Natural killer cell treated with Interleukin-12 subunit alpha and Interleukin-12 subunit beta and Interleukin-15 and Interleukin-18, amount 100 ng/mL, for 72 hours (primary cell): ENCODE data around the gene CLEC4G. TPM values are rescaled to one million over a fixed set of nuclear protein-coding genes. Genes with fewer than 3 reads are reported as not detected.

Source experiments
- ATAC-seq, 2 donors: fragments of 150-1000 bp; cut with Tn5 transposase in 1 of 2; sonication (Bioruptor Pico), chemical (Tn5 transposase) in 1 of 2; 2 replicates each; pipeline ENCODE4 v1.10.0; 2021
- DNase-seq: peaks from one replicate; pipeline ENCODE4 v3.0.0; 2022; ENCODE audit warnings: low spot score
- H3K27ac Mint-ChIP-seq, 2 donors: 1 replicate in 1 of 2; 2 replicates in 1 of 2; pipeline ENCODE4 v1.8.0; 2022; ENCODE audit warnings: mixed read lengths in 2 of 2, mild to moderate bottlenecking in 1 of 2, moderate library complexity in 1 of 2
- H3K27me3 Mint-ChIP-seq, 2 donors: 1 replicate in 1 of 2; 2 replicates in 1 of 2; pipeline ENCODE4 v1.8.0; 2022; ENCODE audit warnings: mixed read lengths in 2 of 2
- H3K36me3 Mint-ChIP-seq: one replicate; pipeline ENCODE4 v1.8.0; 2022; ENCODE audit warnings: mixed read lengths
- H3K4me1 Mint-ChIP-seq, 2 donors: 1 replicate in 1 of 2; 2 replicates in 1 of 2; pipeline ENCODE4 v1.8.0; 2022; ENCODE audit warnings: low read depth in 2 of 2, mixed read lengths in 2 of 2, mild to moderate bottlenecking in 1 of 2
- H3K4me3 Mint-ChIP-seq: one replicate; pipeline ENCODE4 v1.8.0; 2022; ENCODE audit warnings: mixed read lengths
- H3K9me3 Mint-ChIP-seq: 2 replicates; pipeline ENCODE4 v1.8.0; 2022; ENCODE audit warnings: mixed read lengths
- total RNA-seq, 2 donors: library from RNA; stranded (reverse); gene quantifications; one replicate each; pipeline ENCODE4 v1.2.3, GENCODE V29; 2022

The CLEC4G gene
- total RNA-seq, 2 donors from 2014 or later = not detected

DNA sequence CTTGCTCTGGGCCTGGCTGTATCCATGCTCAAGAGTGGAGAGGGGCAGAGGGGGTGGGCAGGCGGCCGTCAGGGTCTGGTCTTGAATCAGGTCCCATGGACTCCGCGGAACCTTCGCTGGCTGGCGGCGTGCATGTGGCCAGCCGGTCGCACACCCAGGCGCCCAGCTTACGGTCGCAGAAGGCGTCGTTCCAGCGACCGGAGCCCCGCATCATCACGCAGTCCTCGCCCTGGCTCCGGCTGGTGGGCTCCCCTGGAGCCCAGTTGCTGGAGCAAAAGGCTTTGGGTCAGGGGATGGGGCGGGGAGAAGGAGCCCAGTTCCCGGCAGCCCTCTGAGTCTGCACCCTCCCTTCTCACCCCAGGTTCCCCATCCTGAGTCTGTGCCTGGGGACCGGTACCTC lies 42.7 kb downstream of the CLEC4G start:
- no peaks in the 10 kb centered on the region for H3K27me3 Mint-ChIP-seq
- H3K9me3 Mint-ChIP-seq = no peaks in the 10 kb centered on the region
- no peaks in the 10 kb centered on the region for H3K36me3 Mint-ChIP-seq
- DNase-seq (no peak), ATAC-seq (no peak)
- peaks cover 0 to 4% of the 10 kb centered on the region in 2 donors for H3K4me1 Mint-ChIP-seq
- H3K4me3 Mint-ChIP-seq = no peak overlapping the region
- H3K27ac Mint-ChIP-seq = no peak overlapping the region

- Mint-ChIP-seq H3K27ac (no peak overlapping the region), H3K4me1 (peaks cover 0 to 7% of the 10 kb centered on the region in 2 donors), H3K9me3 (no peaks in the 10 kb centered on the region), H3K27me3 (no peaks in the 10 kb centered on the region), H3K36me3 (no peaks in the 10 kb centered on the region), H3K4me3 (no peak overlapping the region)
- no peak for ATAC-seq
- no peak for DNase-seq
Observed at GRCh38 chr19:7687177-7687576, 44.7 kb downstream of the CLEC4G start.

GRCh38 chr19:7685546-7686445 lies 46.1 kb downstream of the CLEC4G start:
- H3K36me3 Mint-ChIP-seq = no peaks in the 10 kb centered on the region
- peaks cover 6 to 13% of the 10 kb centered on the region in 2 donors for H3K4me1 Mint-ChIP-seq
- H3K27ac Mint-ChIP-seq = no peak overlapping the region
- no peaks in the 10 kb centered on the region for H3K27me3 Mint-ChIP-seq
- no peak for ATAC-seq
- no peak for DNase-seq
- no peaks in the 10 kb centered on the region for H3K9me3 Mint-ChIP-seq
- H3K4me3 Mint-ChIP-seq = no peak overlapping the region

DNA sequence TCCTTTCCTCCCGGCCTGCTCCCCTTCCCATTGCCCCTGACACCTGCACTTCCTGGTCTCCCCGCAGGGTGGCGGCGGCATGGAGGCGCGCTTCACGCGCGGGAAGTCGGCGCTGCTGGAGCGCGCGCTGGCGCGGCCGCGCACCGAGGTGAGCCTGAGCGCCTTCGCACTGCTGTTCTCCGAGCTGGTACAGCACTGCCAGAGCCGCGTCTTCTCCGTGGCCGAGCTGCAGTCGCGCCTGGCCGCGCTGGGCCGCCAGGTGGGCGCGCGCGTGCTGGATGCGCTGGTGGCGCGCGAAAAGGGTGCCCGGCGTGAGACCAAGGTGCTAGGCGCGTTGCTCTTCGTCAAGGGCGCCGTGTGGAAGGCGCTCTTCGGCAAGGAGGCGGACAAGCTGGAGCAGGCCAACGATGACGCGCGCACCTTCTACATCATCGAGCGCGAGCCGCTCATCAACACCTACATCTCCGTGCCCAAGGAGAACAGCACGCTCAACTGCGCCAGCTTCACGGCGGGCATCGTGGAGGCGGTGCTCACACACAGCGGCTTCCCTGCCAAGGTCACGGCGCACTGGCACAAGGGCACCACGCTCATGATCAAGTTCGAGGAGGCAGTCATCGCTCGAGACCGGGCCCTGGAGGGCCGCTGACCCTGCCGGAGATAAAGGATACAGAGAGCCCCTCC lies 49.6 kb downstream of the CLEC4G start:
- Mint-ChIP-seq H3K4me3 (peak overlapping the region; percentile 87), H3K27me3 (peaks cover 9 to 12% of the 10 kb centered on the region in 2 donors), H3K9me3 (no peaks in the 10 kb centered on the region), H3K27ac (peak overlapping the region in 1 of 2 donors; percentile 79), H3K4me1 (peaks cover 12 to 34% of the 10 kb centered on the region in 2 donors), H3K36me3 (no peaks in the 10 kb centered on the region)
- ATAC-seq = no peak
- DNase-seq = no peak

DNA sequence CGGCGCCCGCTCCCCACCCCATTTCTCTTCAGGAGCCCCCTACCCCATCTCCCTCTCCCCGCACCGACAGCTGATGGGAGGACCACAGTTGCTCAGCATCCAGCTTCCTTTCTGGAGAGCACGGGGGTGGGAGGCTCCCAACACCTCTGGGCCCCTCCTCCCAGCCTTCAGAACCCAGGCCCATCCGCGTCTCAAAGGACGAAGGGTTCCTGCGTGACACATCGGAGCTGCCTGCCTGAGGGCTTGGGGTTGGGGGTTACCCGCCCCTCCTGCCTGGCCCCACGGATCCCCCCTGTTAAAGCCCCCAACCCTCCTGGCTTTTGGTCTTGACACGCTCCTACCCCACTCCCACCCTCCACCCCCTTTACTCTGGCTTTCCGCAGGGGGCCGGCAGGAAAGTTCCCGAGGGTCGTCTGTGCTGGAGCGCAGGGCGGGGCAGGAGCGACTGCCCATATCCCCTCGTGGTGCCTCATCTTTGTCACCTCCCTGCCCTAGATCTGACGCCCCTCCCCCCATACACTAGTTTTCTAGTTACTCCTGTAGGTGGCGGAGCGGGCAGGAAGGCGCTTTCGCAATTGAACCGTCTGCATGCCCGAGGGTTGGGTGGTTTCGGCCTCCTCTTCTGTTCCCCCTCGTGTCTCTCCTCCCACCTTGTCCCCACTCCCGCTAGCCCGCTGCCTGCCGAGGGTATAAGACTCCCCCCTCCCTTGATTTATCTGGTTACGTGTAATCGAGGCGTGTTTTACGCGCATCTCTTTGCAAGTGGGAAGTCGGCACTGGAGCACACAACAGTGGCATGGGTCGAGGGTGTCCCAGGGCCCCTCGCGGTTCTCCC lies 50.4 kb downstream of the CLEC4G start:
- Mint-ChIP-seq H3K36me3 (no peaks in the 10 kb centered on the region), H3K27me3 (peaks cover 17 to 19% of the 10 kb centered on the region in 2 donors), H3K9me3 (no peaks in the 10 kb centered on the region), H3K4me3 (peak overlapping the region; percentile 87), H3K4me1 (peaks cover 12 to 37% of the 10 kb centered on the region in 2 donors), H3K27ac (peak overlapping the region; percentile 75 to 79)
- ATAC-seq = peak; percentile 69 to 80
- DNase-seq = peak; percentile 91

GRCh38 chr19:7680606-7681339 lies 51.1 kb downstream of the CLEC4G start, which contains the start of gene TRAPPC5:
Gene TRAPPC5 (plus strand): TSS chr19:7680833. CDS start chr19:7682254, 1,421 bp downstream.
- DNase-seq = peak; percentile 90
- H3K4me1 Mint-ChIP-seq = peaks cover 12 to 39% of the 10 kb centered on the region in 2 donors
- peak within 1 kb of the TSS; percentile 75 to 79 for H3K27ac Mint-ChIP-seq
- ATAC-seq = peak; percentile 87 to 90
- no peaks in the 10 kb centered on the region for H3K9me3 Mint-ChIP-seq
- peaks cover 21 to 23% of the 10 kb centered on the region in 2 donors for H3K27me3 Mint-ChIP-seq
- no peaks in the 10 kb centered on the region for H3K36me3 Mint-ChIP-seq
- peak within 1 kb of the TSS; percentile 87 for H3K4me3 Mint-ChIP-seq

DNA sequence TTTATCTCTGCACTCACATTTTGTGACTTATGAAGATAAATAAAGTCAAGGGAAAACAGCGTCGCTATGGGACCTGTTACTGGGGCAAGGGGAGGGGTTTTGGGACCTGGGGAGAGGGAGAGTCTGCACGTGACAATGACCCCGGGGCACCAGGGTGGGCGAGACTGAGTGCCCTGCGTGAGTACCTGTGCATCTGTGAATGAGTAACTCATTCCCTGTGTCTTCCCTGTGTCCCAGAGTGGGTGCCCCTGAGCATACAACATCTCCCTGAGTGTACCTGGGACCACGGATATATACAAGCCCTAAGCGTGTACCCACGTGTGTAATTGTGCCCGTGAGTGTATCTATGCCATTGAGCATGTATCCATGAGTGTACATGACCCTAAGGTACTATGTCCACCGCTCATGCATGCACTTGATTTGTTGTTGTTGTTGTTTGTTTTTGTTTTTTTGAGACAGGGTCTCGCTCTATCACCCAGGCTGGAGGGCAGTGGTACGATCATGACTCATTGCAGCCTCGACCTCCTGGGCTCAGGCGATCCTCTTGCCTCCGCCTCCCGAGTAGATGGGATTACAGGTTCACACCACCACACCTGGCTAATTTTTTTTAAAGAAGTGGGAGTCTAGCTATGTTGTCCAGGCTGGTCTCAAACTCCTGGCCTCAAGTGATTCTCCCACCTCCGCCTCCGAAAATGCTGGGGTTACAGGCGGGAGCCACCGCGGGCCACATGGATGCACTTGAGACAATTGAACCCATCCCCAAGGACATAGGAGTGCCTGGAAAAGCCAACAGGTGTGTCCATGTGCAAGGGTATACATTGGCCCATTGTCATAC lies 51.9 kb downstream of the CLEC4G start:
- H3K27ac Mint-ChIP-seq = peak overlapping the region in 1 of 2 donors; percentile 57
- DNase-seq (no peak), ATAC-seq (no peak)
- H3K4me3 Mint-ChIP-seq = peak overlapping the region; percentile 42
- peaks cover 12 to 36% of the 10 kb centered on the region in 2 donors for H3K4me1 Mint-ChIP-seq
- peaks cover 22 to 26% of the 10 kb centered on the region in 2 donors for H3K27me3 Mint-ChIP-seq
- H3K9me3 Mint-ChIP-seq = no peaks in the 10 kb centered on the region
- H3K36me3 Mint-ChIP-seq = no peaks in the 10 kb centered on the region

DNA sequence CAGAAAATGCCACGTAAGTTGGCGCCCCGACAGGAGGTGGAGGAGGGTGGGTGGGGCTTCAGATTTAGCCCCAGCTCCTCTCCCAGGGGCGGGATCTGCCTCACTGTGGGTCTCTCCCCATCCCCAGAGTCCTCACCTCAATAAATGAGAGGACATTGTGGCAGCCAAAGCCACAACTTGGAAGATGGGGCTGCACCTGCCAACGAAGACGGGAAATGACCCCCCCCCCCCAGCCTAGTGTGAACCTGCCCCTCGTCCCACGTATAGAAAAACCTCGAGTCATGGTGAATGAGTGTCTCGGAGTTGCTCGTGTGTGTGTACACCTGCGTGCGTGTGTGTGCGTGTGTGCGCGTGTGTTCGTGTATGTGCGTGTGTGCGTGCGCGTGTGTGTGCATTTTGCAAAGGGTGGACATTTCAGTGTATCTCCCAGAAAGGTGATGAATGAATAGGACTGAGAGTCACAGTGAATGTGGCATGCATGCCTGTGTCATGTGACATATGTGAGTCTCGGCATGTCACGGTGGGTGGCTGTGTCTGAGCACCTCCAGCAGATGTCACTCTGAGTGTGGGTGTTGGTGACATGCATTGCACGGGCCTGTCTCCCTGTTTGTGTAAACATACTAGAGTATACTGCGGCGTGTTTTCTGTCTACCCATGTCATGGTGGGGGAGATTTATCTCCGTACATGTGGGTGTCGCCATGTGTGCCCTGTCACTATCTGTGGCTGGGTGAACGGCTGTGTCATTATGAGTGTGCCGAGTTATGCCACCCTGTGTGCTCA lies 52.7 kb downstream of the CLEC4G start:
- peaks cover 17 to 40% of the 10 kb centered on the region in 2 donors for H3K4me1 Mint-ChIP-seq
- H3K36me3 Mint-ChIP-seq = no peaks in the 10 kb centered on the region
- no peaks in the 10 kb centered on the region for H3K9me3 Mint-ChIP-seq
- H3K27me3 Mint-ChIP-seq = peaks cover 26% of the 10 kb centered on the region in 2 donors
- peak overlapping the region in 1 of 2 donors; percentile 48 for H3K27ac Mint-ChIP-seq
- H3K4me3 Mint-ChIP-seq = peak overlapping the region; percentile 42
- DNase-seq = no peak
- peak in 1 of 2 donors; percentile 22 for ATAC-seq

Other genes starting within 250 kb of the CLEC4G start
- gene PEX11G, start 243.1 kb downstream of the CLEC4G start, total RNA-seq = 1 to 10 TPM; 1.2 to 1.4 TPM
- 10 to 100 TPM; 10.2 to 15.6 TPM for gene ZNF358, start 216.0 kb downstream of the CLEC4G start, total RNA-seq
- gene MCOLN1, start 209.5 kb downstream of the CLEC4G start, total RNA-seq = 10 to 100 TPM; 26.0 to 41.2 TPM
- 100 to 1,000 TPM; 259 to 369 TPM for gene PNPLA6, start 196.4 kb downstream of the CLEC4G start, total RNA-seq
- gene CAMSAP3, start 136.2 kb downstream of the CLEC4G start, total RNA-seq = 1 to 10 TPM in 1 of 2 donors, under 1 TPM in 1; 0.36 to 1.2 TPM
- 10 to 100 TPM; 42.2 to 46.1 TPM for gene XAB2, start 102.6 kb downstream of the CLEC4G start, total RNA-seq
- gene PET100, start 102.3 kb downstream of the CLEC4G start, total RNA-seq = 10 to 100 TPM; 75.9 to 95.7 TPM
- 1 to 10 TPM; 1.2 to 1.5 TPM for gene PCP2, start 98.4 kb downstream of the CLEC4G start, total RNA-seq
- gene STXBP2, start 95.0 kb downstream of the CLEC4G start, total RNA-seq = 100 to 1,000 TPM; 233 to 247 TPM
- gene RETN, start 63.1 kb downstream of the CLEC4G start, total RNA-seq = not detected
- not detected for gene MCEMP1, start 55.0 kb downstream of the CLEC4G start, total RNA-seq
- gene TRAPPC5, start 51.3 kb downstream of the CLEC4G start, total RNA-seq = 10 to 100 TPM; 57.9 to 75.7 TPM
- gene FCER2, start 30.0 kb downstream of the CLEC4G start, total RNA-seq = under 1 TPM in 1 of 2 donors, not detected in 1; 0.78 TPM
- not detected for gene CD209, start 15.4 kb upstream of the CLEC4G start, total RNA-seq
- gene CLEC4M, start 31.1 kb upstream of the CLEC4G start, total RNA-seq = not detected
- gene EVI5L, start 98.1 kb upstream of the CLEC4G start, total RNA-seq = 10 to 100 TPM in 1 of 2 donors, 1 to 10 TPM in 1; 7.8 to 11.5 TPM
- gene PRR36, start 142.3 kb upstream of the CLEC4G start, total RNA-seq = not detected
- not detected for gene LRRC8E, start 156.4 kb upstream of the CLEC4G start, total RNA-seq
- 10 to 100 TPM; 45.2 to 47.1 TPM for gene MAP2K7, start 171.8 kb upstream of the CLEC4G start, total RNA-seq
- gene TGFBR3L, start 182.7 kb upstream of the CLEC4G start, total RNA-seq = 1 to 10 TPM; 4.7 to 5.6 TPM
- gene SNAPC2, start 188.2 kb upstream of the CLEC4G start, total RNA-seq = 10 to 100 TPM; 25.4 to 48.6 TPM
- gene CTXN1, start 194.0 kb upstream of the CLEC4G start, total RNA-seq = under 1 TPM in 1 of 2 donors, not detected in 1; 0.33 TPM
- gene TIMM44, start 211.6 kb upstream of the CLEC4G start, total RNA-seq = 100 to 1,000 TPM in 1 of 2 donors, 10 to 100 TPM in 1; 76.0 to 126 TPM